BE2C (cell line): ENCODE measurements around the gene ZNF561. TPM values are rescaled to one million over a fixed set of nuclear protein-coding genes. Genes with fewer than 3 reads are reported as not detected.
A peak's percentile ranks its signal among the peaks of the same experiment; 100 is the strongest.
"Not testable (repeated sequence)": the region's sequence is repeated elsewhere in the genome, so short reads cannot be mapped to it uniquely, and the experiment has no call there.

ENCODE experiments used
- DNase-seq: peaks from one replicate; pipeline ENCODE4 v3.0.0-alpha.2; 2020
- H3K27me3 ChIP-seq: fragments of 250-450 bp; sonication (Bioruptor Pico); 2 replicates; pipeline ENCODE4 v1.5.1; 2020; ENCODE audit warnings: mild to moderate bottlenecking
- H3K36me3 ChIP-seq: fragments of 250-450 bp; sonication (Bioruptor Pico); 2 replicates; pipeline ENCODE4 v1.5.1; 2020; ENCODE audit warnings: mild to moderate bottlenecking
- H3K4me1 ChIP-seq: fragments of 250-450 bp; sonication (Bioruptor Pico); 2 replicates; pipeline ENCODE4 v1.5.1; 2020
- H3K4me3 ChIP-seq: 2 replicates; pipeline ENCODE4 v1.5.1; 2011; ENCODE audit warnings: low read depth, low read length
- H3K9me3 ChIP-seq: fragments of 250-450 bp; sonication (Bioruptor Pico); 2 replicates; pipeline ENCODE4 v1.5.1; 2020
- polyA plus RNA-seq: library from polyadenylated mRNA; unstranded; fragments of >200 nt; gene quantifications from one replicate; pipeline ENCODE4 v1.2.1, GENCODE V29; 2012; ENCODE audit warnings: low read depth, missing spikeins; ENCODE audit not compliant: insufficient read length, insufficient read depth
- TF ChIP-seq, protein P1 (sequence below): IDR thresholded peaks from 2 replicates; pipeline ENCODE4 v1.5.1; 2012; ENCODE audit warnings: mild to moderate bottlenecking, low read depth, low read length

Gene ZNF561
- polyA plus RNA-seq: 33.3 TPM

DNA sequence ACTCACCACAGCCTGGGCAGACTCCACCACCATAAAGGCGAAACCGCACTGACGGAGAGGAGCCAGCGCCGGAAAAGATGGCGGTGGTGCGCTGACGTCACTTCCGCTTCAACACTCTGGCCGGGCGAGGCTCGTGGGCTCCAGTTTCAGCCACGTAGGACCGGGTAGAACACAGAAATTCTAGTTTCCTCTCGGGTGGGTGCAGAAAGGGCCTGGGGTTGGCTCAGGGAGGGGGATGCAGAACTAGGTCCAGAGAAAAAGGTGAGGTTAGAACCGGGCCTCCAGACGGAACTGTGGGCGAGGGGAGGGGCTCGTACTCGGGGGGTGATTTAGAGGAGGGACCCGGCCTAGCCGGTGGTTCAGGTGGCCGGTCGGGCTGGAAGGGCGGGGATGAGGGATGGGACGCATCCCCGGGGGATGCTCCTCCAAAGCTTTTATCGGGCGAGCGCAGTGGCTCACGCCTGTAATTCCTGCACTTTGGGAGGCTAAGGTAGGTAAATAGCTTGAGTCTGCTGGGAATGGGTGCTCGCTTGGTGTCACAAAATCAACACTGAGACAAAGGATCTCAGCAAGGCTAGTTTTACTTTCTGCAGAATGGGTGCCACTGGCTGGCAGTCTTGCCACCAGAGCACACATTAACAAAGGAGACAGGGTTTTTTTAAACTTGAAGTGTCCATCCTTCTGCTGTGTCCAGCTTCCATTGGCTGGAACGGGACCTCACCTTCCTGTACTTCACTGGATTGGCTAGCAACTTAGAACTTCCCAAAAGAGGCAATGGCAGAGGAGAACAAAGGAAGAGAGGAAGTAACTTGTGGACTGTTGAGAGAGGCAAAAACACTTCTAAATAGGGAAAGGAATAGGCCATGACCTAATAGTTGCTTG, at the start of gene ZNF561:
ZNF561 (minus strand) TSS at position 77 of the 882 bp plus-strand sequence. CDS start 1,776 bp downstream, outside the sequence.
- no peaks in the 10 kb centered on the region for H3K9me3 ChIP-seq
- H3K4me1 ChIP-seq: peaks cover 5% of the 10 kb centered on the region; the same call in 1 of the 2 replicates
- H3K27me3 ChIP-seq: no peaks in the 10 kb centered on the region
- TF ChIP-seq, protein P1, sequence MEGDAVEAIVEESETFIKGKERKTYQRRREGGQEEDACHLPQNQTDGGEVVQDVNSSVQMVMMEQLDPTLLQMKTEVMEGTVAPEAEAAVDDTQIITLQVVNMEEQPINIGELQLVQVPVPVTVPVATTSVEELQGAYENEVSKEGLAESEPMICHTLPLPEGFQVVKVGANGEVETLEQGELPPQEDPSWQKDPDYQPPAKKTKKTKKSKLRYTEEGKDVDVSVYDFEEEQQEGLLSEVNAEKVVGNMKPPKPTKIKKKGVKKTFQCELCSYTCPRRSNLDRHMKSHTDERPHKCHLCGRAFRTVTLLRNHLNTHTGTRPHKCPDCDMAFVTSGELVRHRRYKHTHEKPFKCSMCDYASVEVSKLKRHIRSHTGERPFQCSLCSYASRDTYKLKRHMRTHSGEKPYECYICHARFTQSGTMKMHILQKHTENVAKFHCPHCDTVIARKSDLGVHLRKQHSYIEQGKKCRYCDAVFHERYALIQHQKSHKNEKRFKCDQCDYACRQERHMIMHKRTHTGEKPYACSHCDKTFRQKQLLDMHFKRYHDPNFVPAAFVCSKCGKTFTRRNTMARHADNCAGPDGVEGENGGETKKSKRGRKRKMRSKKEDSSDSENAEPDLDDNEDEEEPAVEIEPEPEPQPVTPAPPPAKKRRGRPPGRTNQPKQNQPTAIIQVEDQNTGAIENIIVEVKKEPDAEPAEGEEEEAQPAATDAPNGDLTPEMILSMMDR: no peak
- peaks cover 28% of the 10 kb centered on the region for H3K36me3 ChIP-seq
- peak; percentile 87 for DNase-seq
- peak within 1 kb of the TSS; percentile 99 for H3K4me3 ChIP-seq

DNA sequence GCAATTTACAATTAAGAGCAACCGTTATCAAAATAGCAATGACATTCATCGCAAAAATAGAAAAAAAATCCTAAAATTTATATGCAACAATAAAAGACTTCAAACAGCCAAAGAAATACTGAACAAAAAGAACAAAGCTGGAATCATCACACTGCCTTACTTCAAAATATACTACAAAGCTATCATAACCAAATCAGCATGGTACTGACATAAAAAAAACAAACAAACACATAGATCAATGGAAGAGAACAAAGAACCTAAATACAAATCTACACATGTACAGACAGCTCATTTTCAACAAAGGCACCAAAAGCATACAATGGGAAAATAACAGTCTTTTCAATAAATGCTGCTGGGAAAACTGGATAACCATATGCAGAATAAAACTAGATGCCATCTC, 47.5 kb upstream of the ZNF561 start:
- TF ChIP-seq, protein P1: no peak
- Histone ChIP-seq H3K4me1 (no peaks in the 10 kb centered on the region; the same call in 1 of the 2 replicates), H3K27me3 (no peaks in the 10 kb centered on the region), H3K36me3 (peaks cover 23% of the 10 kb centered on the region), H3K4me3 (no peak overlapping the region), H3K9me3 (peaks cover 2% of the 10 kb centered on the region; the same call in 1 of the 2 replicates)
- no peak for DNase-seq

DNA sequence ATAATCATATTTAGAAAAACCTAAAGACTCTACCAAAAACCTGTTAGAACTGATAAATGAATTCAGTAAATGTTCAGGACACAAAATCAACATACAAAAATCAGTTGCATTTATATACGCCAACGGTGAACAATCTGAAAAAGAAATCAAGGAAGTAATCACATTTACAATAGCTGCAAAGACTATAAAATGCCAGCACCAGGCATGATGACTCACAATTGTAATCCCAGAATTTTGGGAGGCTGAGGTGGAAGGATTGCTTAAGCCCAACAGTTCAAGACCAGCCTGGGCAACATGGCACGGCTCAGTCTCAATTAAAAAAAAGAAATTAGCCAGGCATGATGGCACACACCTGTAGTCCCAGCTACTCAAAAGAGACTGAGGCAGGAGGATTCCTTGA, 46.9 kb upstream of the ZNF561 start:
- H3K36me3 ChIP-seq: peaks cover 20% of the 10 kb centered on the region
- TF ChIP-seq, protein P1: no peak
- no peaks in the 10 kb centered on the region; the same call in 1 of the 2 replicates for H3K4me1 ChIP-seq
- H3K9me3 ChIP-seq: peaks cover under 1% of the 10 kb centered on the region; the same call in 1 of the 2 replicates
- no peak overlapping the region for H3K4me3 ChIP-seq
- DNase-seq: no peak
- H3K27me3 ChIP-seq: no peaks in the 10 kb centered on the region

DNA sequence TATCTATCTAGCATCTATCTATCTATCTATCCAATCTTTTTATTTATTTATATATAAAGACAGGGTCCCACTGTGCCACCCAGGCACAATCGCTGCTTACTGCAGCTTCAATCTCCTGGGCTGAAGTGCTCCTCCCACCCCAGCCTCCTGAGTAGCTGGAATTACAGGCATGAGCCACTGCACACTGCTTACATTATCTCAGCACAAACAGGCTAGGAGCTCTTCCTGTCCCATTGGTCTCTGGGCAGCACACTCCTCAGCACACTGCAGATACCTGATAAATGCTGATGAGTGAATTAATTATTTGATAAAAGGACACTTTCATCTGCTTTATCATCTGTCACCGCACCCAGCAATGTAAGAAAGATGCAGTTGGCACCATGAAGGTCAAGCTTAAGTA, 37.7 kb upstream of the ZNF561 start:
- Histone ChIP-seq H3K9me3 (peaks cover 4% of the 10 kb centered on the region), H3K36me3 (peaks cover 46% of the 10 kb centered on the region), H3K27me3 (no peaks in the 10 kb centered on the region), H3K4me3 (no peak overlapping the region), H3K4me1 (no peaks in the 10 kb centered on the region)
- DNase-seq: no peak
- TF ChIP-seq, protein P1: no peak

DNA sequence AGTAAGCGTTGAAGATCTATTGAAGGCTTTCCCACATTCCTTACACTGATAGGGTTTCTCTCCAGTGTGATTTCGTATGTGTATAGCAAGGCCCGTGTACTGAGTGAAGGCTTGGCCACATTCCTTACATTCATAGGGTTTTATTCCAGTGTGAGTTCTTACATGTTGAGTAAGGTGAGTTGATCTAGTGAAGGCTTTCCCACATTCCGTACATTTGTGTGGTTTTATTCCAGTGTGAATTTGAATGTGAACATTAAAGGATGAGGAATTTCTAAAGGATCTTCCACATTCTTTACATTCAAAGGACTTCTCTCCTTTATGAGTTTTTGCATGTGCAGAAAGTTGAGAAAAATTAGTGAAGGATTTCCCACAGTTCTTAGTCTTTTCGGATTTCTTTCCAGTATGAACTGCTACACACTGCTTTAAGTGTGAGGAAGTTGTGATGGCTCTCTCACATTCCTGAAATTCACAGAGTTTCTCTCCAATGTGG, 32.1 kb upstream of the ZNF561 start:
- not testable (repeated sequence) for H3K4me3 ChIP-seq, H3K27me3 ChIP-seq, DNase-seq, H3K9me3 ChIP-seq, H3K4me1 ChIP-seq
- peaks cover 66% of the 10 kb centered on the region for H3K36me3 ChIP-seq

DNA sequence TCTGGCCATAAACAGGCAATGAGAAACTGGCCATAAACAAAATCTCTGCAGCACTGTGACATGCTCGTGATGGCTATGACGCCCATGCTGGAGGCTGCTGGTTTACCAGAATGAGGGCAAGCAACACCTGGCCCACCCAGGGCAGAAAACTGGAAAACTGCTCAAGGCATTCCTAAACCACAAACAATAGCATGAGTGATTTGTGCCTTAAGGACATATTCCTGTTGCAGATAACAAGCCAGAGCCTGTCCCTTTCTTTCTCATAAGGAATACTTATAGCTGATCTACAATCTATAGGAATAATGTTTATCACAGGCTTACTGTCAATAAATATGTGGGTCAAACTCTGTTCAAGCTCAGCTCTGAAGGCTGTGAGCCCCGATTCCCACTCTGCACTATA, 30.4 kb upstream of the ZNF561 start:
- DNase-seq, H3K27me3 ChIP-seq, H3K9me3 ChIP-seq, H3K4me3 ChIP-seq, H3K4me1 ChIP-seq: not testable (repeated sequence)
- H3K36me3 ChIP-seq: peaks cover 67% of the 10 kb centered on the region

DNA sequence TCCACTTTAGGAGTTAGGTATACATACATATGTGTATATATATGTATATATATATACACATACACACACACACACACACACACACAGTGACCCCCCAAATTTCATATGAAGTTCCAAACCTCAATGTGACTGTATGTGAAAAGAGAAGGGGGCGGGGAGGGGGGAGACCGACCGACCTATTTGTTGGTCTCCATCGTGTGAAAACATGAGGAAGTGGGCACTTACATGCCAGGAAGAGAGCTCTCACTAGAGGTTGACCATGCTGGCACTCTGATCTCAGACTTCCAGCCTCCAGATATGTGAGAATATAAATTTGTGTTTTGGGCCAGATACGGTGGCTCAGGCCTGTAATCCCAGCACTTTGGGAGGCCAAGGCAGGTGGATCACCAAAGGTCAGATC, 29.3 kb upstream of the ZNF561 start:
- peaks cover 57% of the 10 kb centered on the region for H3K36me3 ChIP-seq
- TF ChIP-seq, protein P1: no peak
- H3K9me3 ChIP-seq: peaks cover 4% of the 10 kb centered on the region
- no peaks in the 10 kb centered on the region for H3K27me3 ChIP-seq
- no peaks in the 10 kb centered on the region for H3K4me1 ChIP-seq
- no peak overlapping the region for H3K4me3 ChIP-seq
- DNase-seq: no peak
